Right hindlimb (tissue), 1 donor: ENCODE data around the gene ACAD11.
"Not testable (repeated sequence)": the region's sequence is repeated elsewhere in the genome, so short reads cannot be mapped to it uniquely, and the experiment has no call there.

ENCODE experiments used
- DNase-seq: peaks from one replicate; pipeline ENCODE4 v3.0.0-alpha.2; 2018

ACAD11 gene

DNA sequence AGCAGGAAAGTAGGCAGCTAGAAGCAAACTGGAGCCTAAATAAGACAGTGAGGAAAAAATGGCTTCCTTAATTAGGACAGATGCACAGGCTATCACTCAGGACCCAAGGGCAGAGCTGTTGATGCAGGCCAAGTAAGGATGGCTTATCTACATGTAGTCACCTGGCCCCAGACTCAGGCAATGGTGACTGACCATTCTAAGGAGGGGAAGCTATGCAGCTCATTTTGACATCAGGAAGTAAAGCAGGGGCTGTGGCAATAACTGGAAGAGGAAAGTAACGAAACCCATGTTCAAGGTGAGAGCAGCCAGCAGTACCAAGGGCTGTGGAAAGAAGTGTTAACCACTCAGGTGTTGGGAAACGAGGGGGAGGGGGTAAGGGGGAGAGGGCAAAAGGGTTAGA lies 16.2 kb downstream of the ACAD11 start:
- no peak for DNase-seq

DNA sequence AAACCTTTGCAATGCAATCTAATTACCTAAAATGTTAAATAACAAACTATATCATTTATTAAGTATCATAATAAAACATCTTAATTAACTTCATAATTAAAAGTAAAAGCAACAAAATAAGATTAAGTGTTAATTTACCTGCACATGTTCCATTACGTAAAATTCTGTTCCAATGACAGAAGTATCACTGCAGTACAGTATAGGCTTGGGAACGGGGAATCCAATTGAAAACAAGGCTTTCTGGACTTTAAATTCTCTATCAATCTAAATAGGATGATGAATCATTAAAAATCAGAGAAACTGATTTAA lies 17.1 kb downstream of the ACAD11 start:
- no peak for DNase-seq

DNA sequence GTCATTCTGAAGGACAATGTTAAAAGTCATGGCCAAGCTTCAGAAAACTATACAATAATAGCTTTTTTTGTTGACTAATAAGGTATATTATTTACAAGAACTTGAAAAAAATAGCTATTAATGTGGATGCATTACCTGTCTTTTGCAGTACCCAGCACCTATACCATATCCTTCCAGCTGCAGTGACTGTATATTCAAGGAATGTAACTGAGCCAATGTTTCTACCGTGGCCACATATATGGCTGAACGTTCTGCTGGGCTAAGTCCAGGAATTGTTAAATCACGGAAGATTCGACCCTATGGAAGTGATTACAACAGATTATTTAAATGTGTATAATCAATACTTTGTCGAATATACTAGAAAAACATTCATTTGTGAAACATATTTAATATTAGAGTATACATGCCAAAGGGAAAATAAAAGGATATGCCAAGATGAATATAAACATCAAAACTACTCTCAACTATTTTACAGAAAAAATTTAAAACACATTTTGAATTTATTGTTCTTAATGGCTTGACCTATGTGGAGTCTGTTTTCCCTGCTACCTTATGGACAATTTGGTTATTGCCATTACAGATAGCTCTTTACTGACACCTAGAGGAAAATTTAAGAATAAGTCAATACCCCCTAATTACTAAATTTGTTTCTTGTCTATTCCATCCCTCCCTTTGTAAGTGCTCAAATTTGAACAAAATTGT lies 17.6 kb downstream of the ACAD11 start:
- DNase-seq = no peak

DNA sequence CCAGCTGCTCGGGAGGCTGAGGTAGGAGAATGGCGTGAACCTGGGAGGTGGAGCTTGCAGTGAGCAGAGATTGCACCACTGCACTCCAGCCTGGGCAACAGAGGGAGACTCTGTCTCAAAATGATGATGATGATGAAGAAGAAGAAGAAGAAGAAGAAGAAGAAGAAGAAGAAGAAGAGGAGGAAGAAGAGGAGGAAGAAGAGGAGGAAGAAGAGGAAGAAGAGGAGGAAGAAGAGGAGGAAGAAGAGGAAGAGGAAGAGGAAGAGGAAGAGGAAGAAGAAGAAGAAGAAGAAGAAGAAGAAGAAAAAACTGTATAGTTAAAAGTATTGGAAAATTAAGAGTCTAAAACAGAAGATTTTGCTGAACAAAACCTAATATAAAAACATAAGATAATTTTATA lies 18.2 kb downstream of the ACAD11 start:
- not testable (repeated sequence) for DNase-seq

DNA sequence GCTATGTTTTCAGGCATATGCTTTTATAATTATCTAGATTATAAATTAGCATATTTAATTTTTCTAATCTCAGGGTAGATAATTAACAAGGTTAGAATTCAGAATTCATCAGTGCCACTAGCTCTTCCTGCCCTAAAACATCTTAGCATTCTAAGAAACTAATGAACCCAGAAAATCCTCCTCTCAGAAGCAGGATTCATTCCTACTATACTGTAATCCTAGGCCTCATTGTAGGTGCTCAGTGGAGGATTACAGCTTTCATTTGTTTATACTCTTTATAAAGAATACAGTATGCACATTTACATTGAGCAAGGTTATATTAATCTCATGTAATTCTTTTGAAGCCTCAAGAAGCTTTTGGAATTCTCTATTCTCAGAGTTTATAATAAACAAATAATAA lies 20.9 kb downstream of the ACAD11 start:
- no peak for DNase-seq

DNA sequence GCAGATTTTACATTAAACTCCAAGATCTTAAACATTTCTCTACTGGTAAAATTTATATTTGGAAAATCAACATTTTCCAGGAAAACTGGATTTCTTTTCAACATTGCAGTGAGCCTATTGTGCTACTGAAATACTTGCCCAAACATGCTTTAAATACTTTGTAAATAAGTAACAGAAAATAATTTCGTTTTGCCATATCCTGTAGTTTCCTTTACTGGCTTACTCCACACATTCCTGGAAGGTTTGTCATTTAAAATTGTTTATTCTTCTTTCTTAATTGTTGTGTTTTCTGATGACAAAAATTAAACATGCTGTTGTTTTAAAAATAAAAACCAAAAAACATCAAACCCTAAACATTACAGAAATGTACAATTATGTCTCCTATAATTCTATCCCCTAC lies 22.0 kb downstream of the ACAD11 start:
- DNase-seq = no peak

DNA sequence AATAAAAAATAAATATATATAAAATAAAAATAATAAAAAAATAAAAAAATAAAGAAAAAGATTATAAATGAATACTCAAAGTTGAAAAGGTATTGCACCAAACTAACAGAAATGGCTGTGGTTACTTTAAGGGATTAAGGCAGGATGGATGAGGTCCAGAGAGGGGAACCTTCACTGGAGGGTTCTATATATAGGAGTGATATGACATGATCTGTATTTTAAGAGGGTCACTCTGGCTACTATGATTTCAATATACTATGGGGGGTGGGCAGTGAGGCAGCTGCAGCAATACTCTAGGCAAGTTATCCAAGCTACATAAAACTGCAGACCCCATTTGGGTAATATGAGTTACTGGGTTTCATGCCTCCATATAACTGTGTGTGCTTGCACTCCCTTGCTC lies 24.6 kb downstream of the ACAD11 start:
- no peak for DNase-seq

DNA sequence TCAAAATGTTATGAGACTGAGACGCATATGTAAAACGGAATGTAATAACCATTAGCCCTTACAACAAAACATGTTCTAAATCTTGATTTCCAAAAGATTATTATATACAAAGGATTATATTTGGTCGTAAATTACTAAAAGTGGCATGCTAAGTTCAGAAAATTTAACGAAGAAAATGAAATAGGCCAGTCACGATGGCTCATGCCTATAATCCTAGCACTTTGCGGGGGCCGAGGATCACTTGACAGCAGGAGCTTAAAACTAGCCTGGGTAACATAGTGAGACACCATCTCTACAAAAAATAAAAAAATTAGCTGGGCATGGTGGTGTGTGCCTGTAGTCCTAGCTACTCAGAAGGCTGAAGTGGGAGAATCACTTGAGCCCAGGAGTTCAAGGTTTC lies 29.0 kb downstream of the ACAD11 start:
- DNase-seq = no peak

DNA sequence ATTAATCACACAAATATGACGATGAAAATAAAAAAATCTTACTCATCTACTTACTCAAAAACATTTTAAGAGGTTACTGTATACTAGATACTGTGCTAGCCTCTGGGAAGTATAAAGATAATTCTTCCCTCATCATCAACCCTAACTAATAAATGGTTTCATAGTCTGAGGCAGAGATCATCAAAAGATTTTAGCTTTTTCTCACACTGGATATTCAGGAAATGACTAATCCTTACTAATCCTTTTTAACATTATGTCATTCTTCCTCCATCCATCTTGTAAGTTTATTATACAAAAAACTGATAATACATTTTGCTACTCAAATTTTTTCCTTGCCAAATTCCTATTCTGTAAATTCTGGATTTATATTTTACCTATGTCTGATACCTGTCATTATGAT lies 29.7 kb downstream of the ACAD11 start:
- DNase-seq = no peak

DNA sequence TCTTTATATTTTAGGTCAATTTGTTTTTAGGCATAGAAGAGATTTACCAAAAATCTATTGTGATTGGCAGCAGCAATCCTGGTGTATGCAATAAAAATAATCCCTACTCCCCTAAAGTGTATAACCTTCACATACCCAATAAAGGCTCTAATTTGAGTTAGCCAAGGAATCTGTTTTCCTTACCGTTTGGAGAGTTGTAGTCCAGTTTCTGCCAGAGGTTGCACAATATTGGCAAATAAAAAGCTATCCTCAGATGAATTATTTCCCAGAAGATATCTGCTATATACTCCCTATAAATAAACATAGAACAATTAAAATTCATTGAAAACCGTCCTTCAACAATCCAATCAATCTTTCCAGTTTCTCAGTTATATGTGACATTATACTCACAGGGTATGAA lies 31.5 kb downstream of the ACAD11 start:
- no peak for DNase-seq

DNA sequence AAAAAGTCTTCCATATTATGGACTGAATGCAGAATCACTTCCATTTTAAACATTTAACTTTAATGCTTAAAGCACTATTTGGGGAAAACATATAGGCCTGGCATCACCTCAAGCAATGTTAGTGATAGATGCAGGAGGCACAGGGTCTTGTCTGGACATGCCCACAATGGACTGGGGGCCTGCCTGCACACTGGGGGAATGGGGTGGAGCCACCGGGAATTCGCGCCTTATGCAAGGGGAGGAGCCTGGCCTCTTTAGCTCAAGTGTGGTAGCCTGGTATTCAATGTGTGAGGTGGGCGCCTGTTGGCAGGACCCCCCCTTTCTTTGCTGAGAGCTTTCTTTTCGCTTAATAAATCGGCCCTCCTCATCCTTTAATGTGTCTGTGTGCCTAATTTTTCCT lies 32.7 kb downstream of the ACAD11 start:
- no peak for DNase-seq

DNA sequence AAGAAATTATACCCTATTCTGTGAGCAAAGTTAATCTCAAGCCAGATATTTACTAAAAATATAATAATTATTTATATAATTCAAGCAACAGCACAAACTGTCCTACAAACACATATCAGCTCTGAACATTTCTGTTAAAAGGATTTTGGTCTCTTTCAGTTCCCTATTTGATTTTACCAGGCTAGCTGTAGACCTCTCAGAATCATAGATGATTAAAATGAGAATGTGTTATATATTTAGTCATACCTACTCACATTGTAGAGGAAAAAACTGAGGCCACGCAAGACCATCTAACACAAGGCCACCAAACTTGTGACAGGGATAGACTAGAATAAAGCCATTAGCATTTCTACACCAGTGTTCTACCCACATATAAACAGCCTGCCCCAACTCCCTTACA lies 34.0 kb downstream of the ACAD11 start:
- no peak for DNase-seq

DNA sequence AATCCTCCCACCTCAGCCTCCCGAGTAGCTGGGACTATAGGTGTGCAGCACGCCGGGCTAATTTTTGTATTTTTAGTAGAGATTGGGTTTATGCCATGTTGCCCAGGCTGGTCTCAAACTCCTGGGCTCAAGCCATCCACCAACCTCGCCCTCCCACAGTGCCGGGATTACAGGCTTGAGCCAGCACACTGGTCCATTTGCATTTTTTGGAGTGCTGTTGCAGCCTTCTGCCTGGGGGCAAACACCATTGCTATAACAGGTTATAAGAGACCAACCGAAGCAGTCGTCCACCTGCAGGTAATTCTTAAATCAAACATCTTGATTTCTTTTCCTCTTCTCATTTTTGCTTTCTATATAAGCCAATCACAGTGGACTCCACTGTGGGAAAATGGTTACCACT lies 34.8 kb downstream of the ACAD11 start:
- no peak for DNase-seq

DNA sequence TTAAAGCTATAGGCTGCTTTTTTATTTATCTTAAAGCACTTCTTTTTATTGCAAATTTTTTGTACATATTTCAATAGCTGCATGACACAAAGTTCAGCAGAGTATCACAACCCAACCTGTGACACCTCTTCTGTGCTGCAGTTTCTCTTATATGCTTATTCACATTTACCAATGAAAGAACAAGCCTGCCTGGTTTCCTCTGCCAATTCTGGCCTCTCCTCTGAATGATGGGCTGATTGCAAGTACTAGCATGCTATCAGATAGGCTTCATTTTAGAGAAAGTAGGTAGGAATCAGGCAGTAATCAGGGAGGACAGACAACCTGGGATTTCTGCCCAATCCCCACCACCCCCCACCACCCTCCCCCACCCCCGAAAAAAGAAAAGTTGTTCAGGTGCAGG lies 36.0 kb downstream of the ACAD11 start:
- no peak for DNase-seq

DNA sequence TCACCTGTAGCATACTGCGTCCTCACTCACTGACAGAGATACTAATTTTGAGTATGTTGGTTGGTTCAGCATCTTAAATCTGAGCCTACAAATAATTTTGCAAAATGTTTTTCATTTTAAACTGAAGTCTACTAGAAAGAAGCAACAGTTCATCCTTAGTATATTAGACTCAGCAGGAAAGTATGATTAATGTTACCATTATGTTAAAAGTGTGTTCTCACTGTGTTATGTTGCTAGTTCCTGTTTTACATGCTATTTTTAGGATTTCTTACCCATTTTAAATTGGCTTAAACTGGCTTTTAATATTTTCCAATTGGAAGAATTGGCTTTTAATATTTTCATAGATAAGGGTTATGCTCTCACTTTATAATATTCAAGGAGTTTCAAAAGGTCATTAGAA lies 36.8 kb downstream of the ACAD11 start:
- no peak for DNase-seq

DNA sequence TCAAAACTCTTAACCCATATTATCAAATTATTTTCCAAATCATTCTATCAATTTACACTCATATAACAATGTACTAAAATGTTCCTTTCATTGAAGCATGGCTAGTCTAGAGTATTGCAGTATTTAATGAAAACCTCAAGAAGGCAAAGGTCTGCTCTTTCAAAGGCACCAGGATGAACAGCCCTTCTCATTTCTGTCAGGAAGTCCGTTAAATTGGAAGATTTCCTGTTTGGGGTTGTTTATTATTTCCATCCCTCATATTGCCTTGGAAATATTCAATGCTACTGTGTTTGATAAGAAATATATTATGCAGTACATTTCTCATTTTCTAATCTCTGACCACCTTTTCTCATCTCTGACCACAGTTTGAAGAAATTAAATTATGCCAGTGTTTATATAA lies 37.5 kb downstream of the ACAD11 start:
- no peak for DNase-seq

DNA sequence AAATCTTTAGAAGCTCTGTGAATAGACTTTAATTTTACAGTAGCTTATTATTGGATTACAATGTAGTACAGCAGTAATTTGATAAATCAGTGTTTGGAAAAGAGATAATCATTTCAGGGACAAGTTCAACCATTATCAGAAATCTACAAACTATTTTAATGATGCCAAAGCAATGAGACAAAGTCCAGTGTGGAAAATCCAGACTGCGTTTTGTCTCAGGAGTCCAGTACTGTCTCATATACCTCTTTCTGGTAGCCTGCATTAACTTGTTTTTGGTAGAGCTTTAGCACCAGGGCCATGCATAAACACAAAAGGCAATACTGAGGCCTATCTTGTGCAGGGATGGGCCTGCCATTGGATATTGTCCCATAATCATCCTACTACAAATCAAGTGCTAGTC lies 42.8 kb downstream of the ACAD11 start:
- DNase-seq = no peak

DNA sequence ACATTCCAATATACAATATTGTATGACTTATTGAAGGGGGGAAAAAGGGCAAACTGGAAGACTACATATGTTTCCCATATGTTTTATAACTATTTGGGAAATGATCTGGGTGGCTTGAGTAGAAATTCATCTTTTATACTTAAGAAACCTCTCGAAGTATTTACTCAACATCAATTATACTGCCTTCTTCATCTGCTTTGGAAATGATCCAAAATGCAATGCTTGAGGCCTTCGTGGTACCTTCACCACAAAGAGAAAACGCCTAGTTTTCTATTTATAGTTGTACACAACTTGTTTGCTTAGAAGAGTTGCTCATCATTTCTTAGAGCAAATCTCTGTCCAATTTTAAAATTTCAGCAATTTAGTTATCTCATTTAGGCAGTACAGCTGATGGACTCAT lies 43.7 kb downstream of the ACAD11 start:
- DNase-seq = no peak

DNA sequence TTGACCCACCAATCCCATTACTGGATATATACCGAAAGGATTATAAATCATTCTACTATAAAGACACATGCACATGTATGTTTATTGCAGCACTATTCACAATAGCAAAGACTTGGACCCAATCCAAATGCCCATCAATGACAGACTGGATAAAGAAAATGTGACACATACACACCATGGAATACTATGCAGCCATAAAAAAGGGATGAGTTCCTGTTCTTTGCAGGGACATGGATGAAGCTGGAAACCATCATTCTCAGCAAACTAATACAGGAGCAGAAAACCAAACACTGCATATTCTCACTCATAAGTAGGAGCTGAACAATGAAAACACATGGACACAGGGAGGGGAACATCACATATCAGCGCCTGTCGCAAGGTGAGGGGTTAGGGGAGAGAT lies 44.3 kb downstream of the ACAD11 start:
- not testable (repeated sequence) for DNase-seq

DNA sequence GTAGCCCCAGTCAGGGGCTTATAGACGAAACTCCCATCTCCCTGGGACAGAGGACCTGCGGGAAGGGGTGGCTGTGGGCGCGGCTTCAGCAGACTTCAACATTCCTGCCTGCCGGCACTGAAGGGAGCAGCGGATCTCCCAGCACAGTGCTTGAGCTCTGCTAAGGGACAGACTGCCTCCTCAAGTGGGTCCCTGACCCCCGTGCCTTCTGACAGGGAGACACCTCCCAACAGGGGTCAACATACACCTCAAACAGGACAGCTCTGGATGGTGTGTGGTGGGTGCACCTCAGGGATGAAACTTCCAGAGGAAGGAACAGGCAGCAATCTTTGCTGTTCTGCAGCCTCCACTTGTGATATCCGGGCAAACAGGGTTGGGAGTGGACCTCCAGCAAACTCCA lies 53.0 kb downstream of the ACAD11 start:
- DNase-seq = not testable (repeated sequence)

DNA sequence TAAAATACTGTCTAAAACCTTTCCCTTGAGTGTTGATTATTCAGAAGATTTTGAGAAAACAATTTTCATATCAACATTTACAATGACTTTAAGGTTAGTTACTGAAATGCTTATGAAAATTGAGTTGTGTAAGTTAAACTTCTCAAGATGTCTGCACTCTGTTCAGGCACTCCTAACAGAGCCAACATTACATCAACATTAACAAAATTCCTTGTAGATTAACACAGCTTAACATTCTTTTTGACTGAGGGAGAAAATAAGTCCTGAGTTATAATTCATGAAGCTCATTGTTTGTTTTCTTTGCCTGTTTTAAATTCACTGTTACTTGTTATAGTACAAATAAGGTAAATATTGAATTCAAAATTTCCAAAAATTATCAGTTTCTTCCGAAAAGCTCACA lies 53.5 kb downstream of the ACAD11 start:
- DNase-seq = no peak

DNA sequence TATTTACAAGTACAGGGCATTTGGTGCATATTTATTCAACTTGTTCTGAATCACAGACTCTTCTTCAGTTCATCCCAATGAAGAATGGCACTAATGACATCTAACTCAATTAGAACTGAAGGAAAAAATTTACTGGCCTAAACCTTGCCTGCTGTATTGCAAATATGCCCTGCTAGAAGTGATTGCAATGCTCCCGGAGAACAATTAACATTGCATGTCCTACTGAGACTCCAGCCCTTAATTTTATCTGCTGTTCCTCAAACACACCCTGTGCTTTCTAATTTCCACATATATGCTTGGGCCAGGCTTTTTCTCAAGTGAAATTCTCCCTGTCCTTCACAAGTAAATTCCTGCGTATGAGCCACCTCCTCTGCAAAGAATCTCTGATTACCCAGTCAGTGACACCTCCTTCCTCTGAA lies 54.2 kb downstream of the ACAD11 start:
- DNase-seq = no peak

DNA sequence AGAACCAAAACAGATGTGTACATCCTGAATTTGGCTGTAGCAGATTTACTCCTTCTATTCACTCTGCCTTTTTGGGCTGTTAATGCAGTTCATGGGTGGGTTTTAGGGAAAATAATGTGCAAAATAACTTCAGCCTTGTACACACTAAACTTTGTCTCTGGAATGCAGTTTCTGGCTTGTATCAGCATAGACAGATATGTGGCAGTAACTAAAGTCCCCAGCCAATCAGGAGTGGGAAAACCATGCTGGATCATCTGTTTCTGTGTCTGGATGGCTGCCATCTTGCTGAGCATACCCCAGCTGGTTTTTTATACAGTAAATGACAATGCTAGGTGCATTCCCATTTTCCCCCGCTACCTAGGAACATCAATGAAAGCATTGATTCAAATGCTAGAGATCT lies 59.0 kb downstream of the ACAD11 start:
- not testable (repeated sequence) for DNase-seq

DNA sequence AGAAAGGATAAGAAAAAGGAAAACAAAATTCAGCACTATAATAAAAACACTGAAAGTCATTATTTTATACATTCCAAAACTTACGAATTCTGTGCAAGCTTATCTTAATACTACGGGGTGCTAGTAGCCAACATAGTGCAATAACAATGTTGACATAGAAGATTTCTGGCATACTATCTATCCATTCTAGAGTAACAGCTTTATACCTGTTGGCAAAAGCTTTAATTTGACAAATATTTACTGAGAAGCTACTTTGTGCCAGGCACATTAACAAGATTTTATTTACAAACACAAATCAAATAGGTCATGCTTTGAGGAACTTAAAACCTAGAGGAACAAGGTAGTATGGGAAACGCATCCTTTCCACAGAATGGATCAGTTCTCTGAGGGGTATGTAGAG lies 61.4 kb downstream of the ACAD11 start:
- no peak for DNase-seq

DNA sequence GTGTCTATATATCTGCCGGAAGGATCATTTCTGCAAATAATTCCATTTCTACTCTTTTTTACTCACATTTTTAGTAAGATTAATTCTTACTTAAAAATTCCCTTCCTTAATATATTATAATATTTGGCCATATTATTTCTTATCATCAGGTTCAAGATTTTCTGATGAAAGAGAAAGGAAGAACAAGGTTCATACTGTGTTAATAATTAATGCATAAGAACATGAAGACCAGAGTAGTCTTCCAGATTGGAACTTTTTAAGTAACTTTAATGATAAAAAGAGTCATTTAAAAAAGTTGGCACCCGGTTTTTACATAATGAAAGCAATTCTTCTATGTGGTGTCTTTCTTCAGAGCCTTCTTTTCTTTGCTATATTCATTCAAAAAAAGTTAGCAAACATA lies 61.9 kb downstream of the ACAD11 start:
- DNase-seq = no peak
